GM19372 (cell line): ENCODE results near the gene RBBP8NL.
"Not testable (repeated sequence)": the region's sequence is repeated elsewhere in the genome, so short reads cannot be mapped to it uniquely, and the experiment has no call there.

Experiments used
- ATAC-seq: cut with Tn5 transposase; IDR thresholded peaks from one replicate; pipeline ENCODE4 v1.9.1; 2021; ENCODE audit warnings: mild to moderate bottlenecking, low read depth, moderate library complexity; ENCODE audit not compliant: unreplicated experiment

RBBP8NL gene

GRCh38 chr20:62446481-62446880 lies 19.1 kb upstream of the RBBP8NL start:
- no peak for ATAC-seq

DNA sequence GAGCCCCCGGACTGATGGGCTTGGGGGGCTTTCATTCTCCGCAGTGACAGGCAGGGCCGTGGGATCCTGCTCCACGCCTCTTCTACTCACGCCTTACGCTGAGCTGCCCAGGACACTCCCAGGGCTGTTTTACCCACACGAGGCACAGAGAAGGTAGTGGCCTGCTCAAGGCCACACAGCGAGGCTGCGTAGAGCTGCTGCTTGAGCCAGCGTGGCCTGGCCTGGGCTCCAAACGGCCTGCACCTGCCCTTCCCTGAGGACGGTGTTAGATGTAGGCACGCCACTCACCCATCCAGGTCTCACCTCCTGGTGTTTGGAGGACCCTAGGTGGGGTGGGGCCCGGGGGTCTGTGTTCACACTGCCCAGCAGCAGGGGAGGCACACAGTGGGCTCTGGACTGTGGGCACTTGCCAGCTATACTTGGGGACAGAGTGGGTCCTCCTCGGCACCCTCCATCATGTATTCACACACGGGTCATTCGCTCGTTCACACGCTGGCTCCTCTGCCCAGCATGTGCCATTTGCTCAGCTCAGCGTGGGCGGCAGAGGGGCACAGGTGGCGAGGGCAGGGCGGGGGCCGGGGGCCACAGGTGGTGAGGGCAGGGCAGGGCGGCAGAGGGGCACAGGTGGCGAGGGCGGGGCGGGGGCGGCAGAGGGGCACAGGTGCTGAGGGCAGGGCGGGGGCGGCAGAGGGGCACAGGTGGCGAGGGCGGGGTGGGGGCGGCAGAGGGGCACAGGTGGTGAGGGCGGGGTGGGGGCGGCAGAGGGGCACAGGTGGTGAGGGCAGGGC lies 18.4 kb upstream of the RBBP8NL start:
- no peak for ATAC-seq

GRCh38 chr20:62444286-62444685 lies 16.9 kb upstream of the RBBP8NL start:
- ATAC-seq, result no peak

- no peak for ATAC-seq
Measured at GRCh38 chr20:62441987-62442539, 14.7 kb upstream of the RBBP8NL start.

DNA sequence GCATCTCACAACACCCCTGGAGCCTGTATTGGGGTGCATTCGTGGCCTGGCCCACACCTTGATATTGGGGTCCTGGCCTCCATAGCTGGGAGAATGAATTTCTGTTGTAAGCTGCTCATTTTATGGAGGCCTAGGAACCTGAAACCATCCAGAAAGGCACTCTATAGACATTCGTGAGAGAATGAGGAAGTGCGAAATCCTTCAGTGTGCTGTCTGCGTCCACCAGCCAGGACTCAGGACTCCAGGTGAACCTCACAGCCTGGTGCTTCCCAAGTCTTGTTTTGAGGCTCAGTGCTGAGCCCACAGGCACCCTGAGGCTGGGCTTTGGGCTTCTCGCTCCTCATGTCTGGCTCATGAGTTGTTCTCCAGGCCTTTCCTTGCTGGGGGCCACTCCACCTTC lies 11.9 kb upstream of the RBBP8NL start:
- no peak for ATAC-seq

DNA sequence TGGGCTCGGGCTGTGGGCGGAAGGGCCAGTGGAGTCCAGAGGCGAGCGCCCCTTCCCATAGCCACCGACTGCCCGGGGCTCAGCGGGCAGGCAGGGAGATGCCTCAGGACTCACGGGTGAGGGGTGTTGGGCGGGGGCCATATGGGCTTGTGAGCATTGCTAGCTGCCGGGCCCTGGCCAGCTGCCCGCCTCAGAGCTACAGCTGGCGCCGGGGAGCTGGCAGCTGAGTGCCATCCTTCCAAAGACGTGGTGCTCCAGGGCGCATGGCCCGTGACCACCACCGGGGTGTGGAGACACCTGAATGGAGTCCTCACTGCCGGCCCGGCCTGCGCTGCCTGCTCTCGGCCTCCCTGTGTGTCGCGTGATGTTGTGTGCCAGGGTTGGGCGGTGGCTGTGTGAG lies 10.6 kb upstream of the RBBP8NL start:
- no peak for ATAC-seq

DNA sequence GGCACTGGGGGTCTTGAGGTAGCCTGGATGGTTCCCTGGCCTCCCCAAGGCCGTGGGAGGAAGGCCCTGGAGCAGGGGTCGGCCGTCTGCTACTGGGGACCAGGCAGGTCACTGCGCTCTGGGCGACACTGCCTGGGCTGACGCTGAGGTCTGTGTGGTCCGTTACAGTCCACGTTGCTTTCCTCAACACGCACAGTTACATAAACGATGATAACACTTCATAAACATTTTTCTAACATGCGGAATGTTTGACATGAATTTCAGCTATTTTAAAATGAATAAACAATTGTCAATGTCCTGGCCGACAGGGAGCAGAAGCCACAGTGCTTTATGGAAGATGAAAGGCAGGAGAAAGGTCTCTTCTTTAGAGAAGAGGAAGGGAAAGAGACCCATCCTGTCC lies 10.2 kb upstream of the RBBP8NL start:
- ATAC-seq, result no peak

DNA sequence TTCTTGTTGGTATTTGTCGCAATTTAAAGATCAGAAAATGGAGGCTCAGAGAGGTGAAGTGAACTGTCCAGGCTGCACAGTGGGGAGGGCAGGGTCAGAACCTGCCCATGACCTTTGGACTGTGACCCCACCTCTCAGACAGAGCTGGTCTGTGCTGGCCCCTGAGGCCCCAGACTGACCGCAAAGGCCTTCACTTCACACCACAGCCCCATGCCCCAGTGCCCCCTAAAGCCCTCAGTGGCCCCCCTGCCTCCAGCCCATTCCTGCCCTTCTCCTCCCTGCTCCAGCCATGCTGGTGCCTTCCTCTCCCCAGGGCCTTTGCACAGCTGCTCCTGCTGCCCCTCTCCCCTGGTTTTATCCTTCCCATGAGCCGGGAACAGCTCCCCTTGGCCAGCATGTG lies 9.4 kb upstream of the RBBP8NL start:
- no peak for ATAC-seq

GRCh38 chr20:62433658-62434497 lies 6.5 kb upstream of the RBBP8NL start:
- ATAC-seq, result no peak

- no peak for ATAC-seq
Measured at GRCh38 chr20:62430866-62431447, 3.6 kb upstream of the RBBP8NL start.

DNA sequence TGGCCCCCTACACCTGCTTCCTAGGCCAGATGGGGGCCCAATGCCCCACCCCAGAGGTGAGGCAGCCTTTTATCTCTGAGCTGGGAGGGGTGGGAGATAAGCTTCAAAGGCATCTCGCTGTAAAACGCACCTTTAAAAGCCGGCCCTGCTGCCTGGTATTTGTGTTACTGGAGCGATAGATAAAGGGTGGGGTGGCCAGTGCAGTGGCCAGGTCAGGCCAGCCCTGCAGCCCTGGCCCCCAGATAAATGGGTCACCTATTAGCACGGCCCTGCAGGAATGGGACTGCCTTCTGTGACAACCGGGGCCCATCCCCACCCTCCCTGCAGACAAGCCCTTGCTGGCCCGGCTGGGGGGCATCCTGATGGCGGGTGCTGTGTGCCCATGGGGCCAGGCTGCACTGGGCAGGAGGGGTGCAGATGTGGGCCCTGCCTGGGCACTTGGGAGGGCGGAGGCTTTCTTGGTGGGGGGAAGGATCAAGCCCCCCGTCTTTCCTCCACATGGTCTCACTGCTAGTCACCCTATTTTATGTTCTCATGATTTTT lies 3.0 kb upstream of the RBBP8NL start:
- ATAC-seq, result no peak

DNA sequence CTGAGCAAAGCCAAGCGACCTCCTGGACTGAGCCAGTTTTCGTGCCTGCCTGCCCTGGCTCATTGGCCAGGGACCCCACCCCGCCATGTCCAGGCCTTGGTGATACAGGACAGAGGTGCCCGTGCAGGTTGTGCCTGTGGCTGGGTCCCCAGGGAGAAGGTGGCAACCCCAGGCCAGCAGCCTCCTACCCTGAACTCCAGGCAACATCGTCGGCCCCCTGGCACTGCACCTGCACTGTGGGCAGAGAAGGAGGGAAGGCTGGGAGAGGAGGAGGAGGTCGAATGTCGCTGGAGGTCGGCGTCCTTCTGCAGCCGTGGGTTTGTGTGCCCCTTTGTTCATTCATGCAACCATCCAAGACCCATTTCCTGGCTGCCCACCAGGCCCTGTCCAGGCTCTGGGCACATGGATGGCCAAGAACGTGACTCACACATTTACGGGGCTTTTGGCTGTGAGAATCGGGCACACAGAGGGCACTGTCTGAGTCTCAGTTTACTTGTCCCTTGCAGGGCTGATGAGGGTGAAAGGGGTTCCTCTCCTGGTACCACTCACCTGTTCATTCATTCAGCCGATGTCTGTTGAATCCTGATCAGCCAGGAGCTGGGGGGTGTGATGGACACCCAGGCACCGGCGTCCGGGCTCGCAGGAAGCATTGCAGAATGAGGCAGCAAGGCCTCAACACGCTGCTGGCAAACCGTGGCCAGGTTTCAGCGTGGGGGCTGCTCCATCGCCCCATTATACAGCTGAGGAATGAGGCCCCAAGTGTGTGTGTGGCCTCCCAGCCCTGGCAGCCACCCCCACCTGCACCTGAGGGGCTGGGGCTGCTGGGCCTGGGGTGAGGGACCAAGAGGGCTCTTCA lies 2.3 kb upstream of the RBBP8NL start:
- no peak for ATAC-seq

DNA sequence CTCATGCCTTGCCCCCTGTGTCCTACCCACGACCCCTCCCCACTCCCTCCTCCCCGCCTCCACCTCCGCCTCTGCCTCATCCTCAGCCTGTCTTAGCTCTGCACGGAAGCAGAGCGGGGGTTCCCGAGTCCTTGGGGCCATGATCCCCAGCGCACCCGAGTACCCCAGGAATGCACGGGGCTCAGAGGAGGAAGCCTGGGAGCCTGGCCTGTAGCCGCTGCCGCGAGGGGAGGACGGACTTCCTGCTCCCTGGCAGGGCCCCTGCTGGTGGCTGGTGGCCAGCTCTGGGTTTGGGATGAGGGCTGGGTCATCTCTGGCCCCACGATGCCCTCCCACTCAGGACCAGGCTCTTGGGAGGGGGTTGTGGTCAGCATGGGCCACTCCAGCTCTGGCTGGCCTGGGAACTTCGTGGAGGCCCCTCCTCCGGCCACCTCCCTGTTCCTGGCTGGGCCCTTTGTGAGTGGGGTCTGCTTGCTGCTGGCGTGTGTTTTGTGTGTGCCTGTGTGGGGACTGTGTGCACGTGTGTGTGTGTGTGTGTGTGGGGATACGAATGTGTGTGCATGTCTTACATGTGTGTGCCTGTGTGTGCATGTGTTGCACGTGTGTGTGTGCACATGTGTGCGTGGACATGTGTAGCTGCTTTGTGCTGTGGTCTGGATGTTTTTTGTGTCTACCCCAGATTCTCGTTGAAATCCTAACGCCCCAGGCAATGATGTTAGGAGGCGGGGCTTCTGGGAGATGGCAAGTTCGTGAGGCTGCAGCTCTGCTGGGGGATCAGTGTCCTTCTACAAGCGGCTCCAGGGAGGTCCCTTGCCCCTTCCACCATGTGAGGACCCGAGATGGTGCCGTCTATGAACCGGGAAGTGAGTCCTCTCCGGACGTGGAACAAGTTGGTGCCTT lies 1.3 kb upstream of the RBBP8NL start:
- no peak for ATAC-seq

GRCh38 chr20:62428002-62428372 lies 648 bp upstream of the RBBP8NL start:
- no peak for ATAC-seq

GRCh38 chr20:62426699-62427131 lies 624 bp downstream of the RBBP8NL start:
- no peak for ATAC-seq

GRCh38 chr20:62426059-62426348 lies 1.3 kb downstream of the RBBP8NL start:
- ATAC-seq, result not testable (repeated sequence)

DNA sequence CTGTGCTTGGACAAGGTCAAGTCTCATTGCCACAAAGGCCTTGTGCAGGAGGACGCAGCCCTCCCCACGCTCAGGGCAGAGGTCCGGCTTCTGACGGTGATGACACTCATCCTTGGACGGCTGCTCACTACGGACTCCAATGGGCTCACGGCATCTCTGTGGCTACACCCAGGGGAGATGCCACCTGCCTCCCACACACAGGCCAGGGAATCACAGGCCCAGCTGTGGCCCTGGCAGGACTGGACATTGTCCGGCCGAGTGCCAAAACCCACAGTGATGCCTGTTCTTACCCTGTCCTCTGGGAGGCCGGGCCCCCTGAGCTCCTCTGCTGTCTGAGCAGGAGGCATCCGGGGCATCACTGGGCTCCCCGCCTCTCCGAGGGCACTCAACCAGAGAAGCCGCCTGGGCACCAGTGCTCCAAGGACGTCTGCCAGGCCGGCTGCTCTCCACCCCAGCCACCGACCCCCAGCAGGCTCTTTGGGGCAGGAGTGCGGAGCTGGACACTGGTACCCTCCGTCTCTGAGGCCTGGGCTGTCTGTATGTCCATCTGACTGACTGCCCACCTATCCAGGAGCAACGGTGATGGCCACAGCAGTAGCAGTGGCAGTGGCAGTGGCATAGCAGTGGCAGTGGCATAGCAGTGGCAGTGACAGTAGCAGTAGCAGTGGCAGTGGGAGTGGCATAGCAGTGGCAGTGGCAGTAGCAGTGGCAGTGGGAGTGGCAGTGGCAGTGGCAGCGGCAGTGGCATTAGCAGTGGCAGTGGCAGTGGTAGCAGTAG lies 1.9 kb downstream of the RBBP8NL start:
- ATAC-seq, result no peak
